Hematopoietic multipotent progenitor cell treated with erythropoietin and hydrocortisone succinate and interleukin-3 and kit ligand, for 6 days (in vitro differentiated cells): ENCODE measurements around the gene SCARF1.

Source experiments
- DNase-seq: peaks from one replicate; pipeline ENCODE4 v3.0.0-alpha.2; 2015

SCARF1 gene

GRCh38 chr17:1592751-1593629 lies 52.5 kb downstream of the SCARF1 start:
- no peak for DNase-seq

GRCh38 chr17:1591474-1592090 lies 54.0 kb downstream of the SCARF1 start:
- DNase-seq: no peak

DNA sequence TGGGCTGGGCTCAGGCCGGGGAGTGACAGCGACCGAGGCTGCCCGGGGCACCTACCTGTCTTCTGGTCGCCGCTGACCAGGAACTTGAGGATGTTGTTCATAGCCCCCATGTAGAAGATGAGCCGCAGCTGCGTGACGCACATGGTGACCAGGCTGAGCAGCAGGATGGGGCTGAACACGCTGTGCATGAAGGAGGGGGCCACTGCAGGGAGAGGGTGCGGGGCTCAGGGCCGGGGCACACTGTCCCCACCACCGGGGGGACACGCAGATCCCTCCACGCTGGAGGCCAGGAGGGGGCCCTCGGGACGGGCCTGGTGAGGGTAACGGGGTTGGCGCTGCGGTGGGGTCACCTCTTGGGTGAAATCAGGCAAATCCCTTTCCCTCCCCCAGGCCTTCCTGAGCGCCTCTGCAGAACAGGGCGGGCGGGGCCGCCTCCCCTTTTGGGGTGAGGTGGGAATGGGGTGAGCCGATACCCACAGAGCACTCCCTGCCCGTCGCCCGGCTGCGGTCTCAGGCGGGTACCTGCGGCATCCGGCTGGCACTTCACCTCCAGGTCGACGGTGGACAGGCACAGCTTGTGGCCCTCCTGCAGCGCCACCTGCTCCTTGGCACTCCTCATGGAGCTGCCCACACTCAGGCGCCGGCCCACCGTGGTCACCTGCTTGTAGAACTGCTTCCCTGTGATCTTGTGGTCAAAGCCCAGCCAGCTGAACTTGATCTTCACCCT lies 54.6 kb downstream of the SCARF1 start:
- no peak for DNase-seq

GRCh38 chr17:1590029-1590746 lies 55.3 kb downstream of the SCARF1 start:
- peak; percentile 70 for DNase-seq

DNA sequence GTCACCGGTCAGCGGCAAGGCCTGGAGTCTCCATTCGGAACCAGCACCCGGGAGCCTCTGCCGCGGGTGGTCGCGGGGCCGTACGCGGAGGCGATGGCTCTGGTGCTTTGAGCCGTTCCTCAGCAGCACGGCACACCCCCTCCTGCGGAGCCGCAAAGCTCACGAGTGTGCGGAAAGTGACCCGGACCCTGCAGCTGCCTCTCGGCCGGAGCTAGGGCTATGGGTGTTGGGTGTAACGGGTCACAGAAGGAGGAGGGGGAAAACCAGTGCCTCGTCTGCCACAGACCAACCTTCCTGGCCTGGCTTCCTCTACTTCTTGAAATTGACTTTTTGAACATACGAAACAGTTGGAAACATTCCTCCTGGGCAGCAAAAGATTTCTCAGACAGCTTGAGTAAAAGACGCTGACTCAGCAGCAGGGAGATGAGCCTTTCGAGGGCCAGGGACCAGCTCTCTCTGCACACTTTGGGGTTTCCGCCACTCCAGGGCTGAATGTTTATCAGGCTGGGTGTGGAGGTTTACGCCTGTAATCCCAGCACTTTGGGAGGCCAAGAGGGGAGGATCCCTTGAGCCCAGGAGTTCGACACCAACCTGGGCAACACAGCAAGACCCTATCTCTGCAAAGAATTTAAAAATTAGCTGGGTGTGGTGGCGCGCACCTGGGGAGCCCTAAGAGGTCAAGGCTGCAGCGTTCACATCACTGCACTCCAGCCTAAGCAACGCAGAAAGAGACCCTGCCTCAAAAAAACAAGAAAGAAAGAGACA lies 56.5 kb downstream of the SCARF1 start:
- DNase-seq: no peak

- DNase-seq: no peak
These were observed 61.4 kb downstream of the SCARF1 start for GRCh38 chr17:1584167-1584566.
